Measurements from ENCODE around the gene NMNAT2. TPM values are rescaled to one million over a fixed set of nuclear protein-coding genes. Genes with fewer than 3 reads are reported as not detected.

Gene NMNAT2
- total and polyA plus RNA-seq, 2 donors (not counting 3 experiments of a cell fraction or from before 2014, with no cell fraction given): 0.28 to 0.38 TPM

DNA sequence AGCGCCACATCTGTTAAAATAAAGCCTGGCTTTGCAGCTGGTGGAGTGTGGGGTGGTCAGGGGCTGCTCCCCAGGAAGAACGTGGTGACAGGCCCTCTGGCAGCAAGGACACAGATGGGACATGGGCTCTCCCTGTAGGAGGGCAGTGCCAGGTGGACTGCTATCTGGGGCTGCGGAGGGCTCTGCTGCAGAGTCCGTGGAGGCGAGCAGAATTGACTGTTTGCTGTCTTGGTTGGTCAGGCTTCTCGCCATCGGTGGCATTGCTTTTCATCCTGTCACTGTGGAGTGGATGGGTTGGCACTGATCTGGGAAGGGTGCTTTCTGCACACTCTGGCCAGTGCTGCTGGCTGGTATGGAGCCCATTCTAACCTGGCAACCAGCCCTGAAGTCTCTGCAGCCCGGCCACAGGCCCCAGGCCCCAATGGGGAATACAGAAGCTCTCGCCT, 129.1 kb downstream of the NMNAT2 start:
- ChIA-PET CTCF (interaction anchor here (1.0 to 1.8 kb wide), 2 partner anchors 7 to 54 kb away, joined by 3 to 10 read pairs; no protein-coding TSS in a partner anchor), POLR2A (no interaction called here)
- Histone ChIP-seq H3K27ac (ENCODE audit: insufficient read depth, low read depth, low read length) (no peak overlapping the region), H3K4me1 (ENCODE audit: control insufficient read depth, extremely low read depth, insufficient read depth, low read length) (peaks cover 9% of the 10 kb centered on the region), H3K9ac (replicated peaks; ENCODE audit: extremely low read depth, insufficient read depth, low read length) (no peak overlapping the region), H4K20me1 (replicated peaks; ENCODE audit: control insufficient read depth, extremely low read depth, insufficient read depth, low read length) (no peaks in the 10 kb centered on the region), H2AFZ (ENCODE audit: low read depth, low read length) (no peak overlapping the region), H3K36me3 (ENCODE audit: control insufficient read depth in 2 of 2, extremely low read depth in 1 of 2, insufficient read depth in 2 of 2, low read length in 2 of 2) (no peaks in the 10 kb centered on the region), H3K79me2 (ENCODE audit: control insufficient read depth, insufficient read depth, low read length) (no peaks in the 10 kb centered on the region), H3K4me2 (ENCODE audit: insufficient read depth, low read length) (no peak overlapping the region), H3K9me3 (replicated peaks; ENCODE audit: control insufficient read depth, insufficient read depth, low read length) (no peaks in the 10 kb centered on the region), H3K9me1 (replicated peaks; ENCODE audit: control insufficient read depth, extremely low read depth, insufficient read depth, low read length) (no peaks in the 10 kb centered on the region), H3K4me3 (replicated peaks in 1 of 3; ENCODE audit: insufficient read depth in 1 of 3, low read depth in 1 of 3, low read length in 3 of 3) (no peak overlapping the region), H3K27me3 (ENCODE audit: control insufficient read depth in 2 of 2, insufficient read depth in 2 of 2, low read length in 2 of 2) (no peaks in the 10 kb centered on the region)
- TF ChIP-seq FOS (IDR thresholded peaks at IDR 0.05; ENCODE audit: borderline replicate concordance, insufficient read depth, low read length): no peak
- TF ChIP-seq, protein P1, sequence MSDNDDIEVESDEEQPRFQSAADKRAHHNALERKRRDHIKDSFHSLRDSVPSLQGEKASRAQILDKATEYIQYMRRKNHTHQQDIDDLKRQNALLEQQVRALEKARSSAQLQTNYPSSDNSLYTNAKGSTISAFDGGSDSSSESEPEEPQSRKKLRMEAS (IDR thresholded peaks at IDR 0.05; ENCODE audit: insufficient read depth, insufficient read length): no peak
- no peak for TF ChIP-seq POLR2A (IDR thresholded peaks at IDR 0.05; ENCODE audit: low read depth, low read length)
- no peak for TF ChIP-seq MYC (IDR thresholded peaks at IDR 0.05; ENCODE audit: low read depth, low read length)
- TF ChIP-seq POLR2AphosphoS5 (IDR thresholded peaks at IDR 0.05; ENCODE audit: insufficient read depth, low read depth, low read length): no peak
- no peak for TF ChIP-seq JUN (IDR thresholded peaks at IDR 0.05; ENCODE audit: borderline replicate concordance, insufficient read depth, insufficient read length, low read depth)
- TF ChIP-seq GATA2 (IDR thresholded peaks at IDR 0.05; ENCODE audit: insufficient read depth, insufficient read length, low read depth, low read length): no peak
- TF ChIP-seq EZH2 (IDR thresholded peaks at IDR 0.05; ENCODE audit: borderline replicate concordance, low read depth, low read length, severe bottlenecking): no peak
- no peak for TF ChIP-seq CTCF (IDR thresholded peaks at IDR 0.05; ENCODE audit: extremely low read depth in 1 of 2, insufficient read depth in 1 of 2, low read depth in 1 of 2, low read length in 2 of 2)
- BruUV-seq (replicated peaks): no TSS peak
- DNase-seq (ENCODE audit: low read depth, low spot score) (no peak), FAIRE-seq (no peak)
- dilution Hi-C loops (cut with MboI; ENCODE audit: extremely low pct_ligation_motif_present, low sequenced_read_pairs): no loop called here
- intact Hi-C loops (cut with micrococcal nuclease): no loop called here
